WERI-Rb-1 (cell line): ENCODE data around the gene RNF223.
"Not testable (repeated sequence)": the region's sequence is repeated elsewhere in the genome, so short reads cannot be mapped to it uniquely, and the experiment has no call there.

Experiments
- DNase-seq: peaks from one replicate; pipeline ENCODE4 v3.0.0-alpha.2; 2020
- H3K27ac ChIP-seq: fragments of 250-450 bp; sonication (Bioruptor Pico); 2 replicates; pipeline ENCODE4 v1.5.1; 2020; ENCODE audit warnings: mild to moderate bottlenecking, moderate library complexity
- H3K27me3 ChIP-seq: fragments of 250-450 bp; sonication (Bioruptor Pico); 2 replicates; pipeline ENCODE4 v1.5.1; 2021; ENCODE audit warnings: mild to moderate bottlenecking, low read depth, moderate library complexity; ENCODE audit not compliant: insufficient read depth, severe bottlenecking
- H3K36me3 ChIP-seq: fragments of 250-450 bp; sonication (Bioruptor Pico); 2 replicates; pipeline ENCODE4 v1.5.1; 2020; ENCODE audit warnings: mild to moderate bottlenecking, moderate library complexity
- H3K4me3 ChIP-seq: 2 replicates; pipeline ENCODE4 v1.5.1; 2011; ENCODE audit warnings: low read depth, mild to moderate bottlenecking, control low read depth, low read length
- H3K9me3 ChIP-seq: fragments of 250-450 bp; sonication (Bioruptor Pico); 2 replicates; pipeline ENCODE4 v1.5.1; 2021; ENCODE audit warnings: mild to moderate bottlenecking, moderate library complexity; ENCODE audit not compliant: severe bottlenecking
- CTCF ChIP-seq: IDR thresholded peaks from 2 replicates; pipeline ENCODE4 v1.5.1; 2011; ENCODE audit warnings: low read depth, mild to moderate bottlenecking, control low read depth, inconsistent platforms, low read length

Gene RNF223

GRCh38 chr1:1034439-1034781 is 39.7 kb downstream of the RNF223 start:
- Histone ChIP-seq H3K9me3 (no peaks in the 10 kb centered on the region), H3K4me3 (no peak overlapping the region), H3K27ac (no peak overlapping the region), H3K36me3 (peaks cover 24% of the 10 kb centered on the region), H3K27me3 (no peaks in the 10 kb centered on the region)
- no peak for TF ChIP-seq CTCF
- DNase-seq, result no peak

- Histone ChIP-seq H3K27ac (no peak overlapping the region), H3K4me3 (no peak overlapping the region), H3K36me3 (peaks cover 24% of the 10 kb centered on the region), H3K27me3 (no peaks in the 10 kb centered on the region), H3K9me3 (no peaks in the 10 kb centered on the region)
- DNase-seq, result no peak
- no peak for TF ChIP-seq CTCF
These were observed 40.2 kb downstream of the RNF223 start for GRCh38 chr1:1033731-1034438.

GRCh38 chr1:1033009-1033587 is 41.0 kb downstream of the RNF223 start:
- peak; percentile 76 for TF ChIP-seq CTCF
- peak; percentile 98 for DNase-seq
- no peaks in the 10 kb centered on the region for H3K27me3 ChIP-seq
- H3K4me3 ChIP-seq, result peak overlapping the region; percentile 47
- peaks cover 19% of the 10 kb centered on the region for H3K36me3 ChIP-seq
- H3K9me3 ChIP-seq, result no peaks in the 10 kb centered on the region
- peak overlapping the region; percentile 96 for H3K27ac ChIP-seq

- Histone ChIP-seq H3K36me3 (peaks cover 24% of the 10 kb centered on the region), H3K9me3 (no peaks in the 10 kb centered on the region), H3K4me3 (peak overlapping the region; percentile 47), H3K27me3 (no peaks in the 10 kb centered on the region), H3K27ac (peak overlapping the region; percentile 96)
- peak; percentile 80 for TF ChIP-seq CTCF
- peak; percentile 93 for DNase-seq
These were observed 41.7 kb downstream of the RNF223 start for GRCh38 chr1:1032424-1032823.

- no peaks in the 10 kb centered on the region for H3K9me3 ChIP-seq
- DNase-seq, result no peak
- no peaks in the 10 kb centered on the region for H3K27me3 ChIP-seq
- H3K36me3 ChIP-seq, result peaks cover 21% of the 10 kb centered on the region
- no peak overlapping the region for H3K4me3 ChIP-seq
- peak overlapping the region; percentile 96 for H3K27ac ChIP-seq
- no peak for TF ChIP-seq CTCF
These were observed 42.4 kb downstream of the RNF223 start for GRCh38 chr1:1031659-1032235.

GRCh38 chr1:1030867-1031658 is 43.0 kb downstream of the RNF223 start:
- Histone ChIP-seq H3K36me3 (peaks cover 26% of the 10 kb centered on the region), H3K27ac (peak overlapping the region; percentile 96)
- not testable (repeated sequence) for H3K4me3 ChIP-seq, H3K27me3 ChIP-seq, H3K9me3 ChIP-seq, DNase-seq
